Stimulated activated naive CD4-positive, alpha-beta T cell (primary cell): ENCODE results near the gene TSPAN14.

Experiments used
- DNase-seq, 6 experiments: peaks; one replicate each; lab custom pipeline; 2025; lab: John Stamatoyannopoulos, UW

The TSPAN14 gene

DNA sequence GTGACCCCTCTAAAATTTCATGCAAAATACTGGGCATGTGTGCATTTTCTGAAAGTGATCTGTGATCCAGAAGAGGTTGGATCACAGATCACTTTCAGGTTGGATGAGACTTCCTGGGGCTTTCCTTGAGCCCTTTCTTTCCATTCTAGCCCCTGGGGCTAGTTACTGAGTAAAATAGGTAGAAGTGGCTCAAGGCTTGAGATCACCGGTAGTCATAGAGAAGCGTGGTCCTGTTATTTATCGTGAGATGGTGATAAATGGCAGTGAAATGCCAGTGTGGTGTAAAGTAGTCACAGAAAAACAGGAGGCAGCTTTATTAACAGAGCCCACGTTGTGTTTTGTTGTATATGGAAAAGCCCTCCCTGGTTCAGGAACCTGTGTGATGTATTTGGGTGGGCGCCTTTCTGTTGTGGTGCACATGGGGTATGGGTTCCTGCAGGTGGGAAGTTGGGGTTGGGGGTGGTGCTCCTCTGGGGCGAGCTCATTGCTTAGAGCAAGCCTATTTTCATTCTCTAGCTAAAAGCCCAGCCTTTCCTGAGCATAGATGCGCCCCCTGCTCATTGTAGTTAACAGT is 49.6 kb downstream of the TSPAN14 start:
- DNase-seq = no peak

GRCh38 chr10:80504158-80504811 is 50.2 kb downstream of the TSPAN14 start:
- no peak for DNase-seq

- no peak for DNase-seq
Observed at GRCh38 chr10:80504897-80505465, 50.9 kb downstream of the TSPAN14 start.

DNA sequence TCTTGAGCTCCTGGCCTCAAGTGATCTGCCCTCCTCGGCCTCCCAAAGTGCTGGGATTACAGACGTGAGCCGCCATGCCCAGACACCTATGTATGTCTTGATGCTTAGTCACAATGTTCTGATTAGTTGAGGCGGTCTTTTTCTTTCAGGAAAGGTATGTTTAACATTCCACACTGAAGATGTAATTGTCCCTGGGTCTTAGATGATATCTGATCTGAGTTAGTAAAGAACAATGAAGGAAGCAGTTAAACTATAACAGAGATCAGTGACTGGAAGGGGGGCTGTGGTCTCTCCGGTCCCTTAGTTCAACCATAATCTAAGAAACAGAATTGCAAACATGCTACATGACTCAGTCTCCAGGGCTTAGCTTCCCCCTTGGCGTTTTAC is 52.1 kb downstream of the TSPAN14 start:
- no peak for DNase-seq

DNA sequence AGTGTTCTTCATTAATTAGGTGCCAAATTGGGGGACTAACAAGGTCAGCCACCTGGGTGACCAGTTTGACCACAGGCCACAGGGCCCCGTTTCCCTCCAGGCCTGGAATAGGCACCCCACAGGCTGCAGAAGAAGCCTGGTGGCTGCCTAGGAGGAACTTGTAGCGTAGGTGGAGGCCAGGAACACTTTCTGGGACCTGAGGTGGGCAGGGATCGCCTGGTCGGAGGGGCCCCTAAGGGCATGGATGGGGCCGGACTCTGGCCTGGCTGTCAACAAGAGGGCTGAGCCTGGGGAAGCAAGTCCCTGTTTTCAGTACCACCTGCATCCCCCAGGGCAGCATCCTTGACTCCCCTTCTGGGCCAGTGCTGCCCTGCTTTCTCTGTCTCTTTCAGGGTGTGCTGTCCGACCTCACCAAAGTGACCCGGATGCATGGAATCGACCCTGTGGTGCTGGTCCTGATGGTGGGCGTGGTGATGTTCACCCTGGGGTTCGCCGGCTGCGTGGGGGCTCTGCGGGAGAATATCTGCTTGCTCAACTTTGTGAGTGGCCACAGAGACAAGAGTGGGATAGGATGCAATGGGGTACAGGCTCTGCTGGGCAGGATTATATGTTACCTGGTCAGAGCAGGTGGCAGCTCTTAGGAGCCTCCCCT is 52.9 kb downstream of the TSPAN14 start:
- no peak for DNase-seq

GRCh38 chr10:80509108-80509402 is 54.9 kb downstream of the TSPAN14 start:
- no peak for DNase-seq

DNA sequence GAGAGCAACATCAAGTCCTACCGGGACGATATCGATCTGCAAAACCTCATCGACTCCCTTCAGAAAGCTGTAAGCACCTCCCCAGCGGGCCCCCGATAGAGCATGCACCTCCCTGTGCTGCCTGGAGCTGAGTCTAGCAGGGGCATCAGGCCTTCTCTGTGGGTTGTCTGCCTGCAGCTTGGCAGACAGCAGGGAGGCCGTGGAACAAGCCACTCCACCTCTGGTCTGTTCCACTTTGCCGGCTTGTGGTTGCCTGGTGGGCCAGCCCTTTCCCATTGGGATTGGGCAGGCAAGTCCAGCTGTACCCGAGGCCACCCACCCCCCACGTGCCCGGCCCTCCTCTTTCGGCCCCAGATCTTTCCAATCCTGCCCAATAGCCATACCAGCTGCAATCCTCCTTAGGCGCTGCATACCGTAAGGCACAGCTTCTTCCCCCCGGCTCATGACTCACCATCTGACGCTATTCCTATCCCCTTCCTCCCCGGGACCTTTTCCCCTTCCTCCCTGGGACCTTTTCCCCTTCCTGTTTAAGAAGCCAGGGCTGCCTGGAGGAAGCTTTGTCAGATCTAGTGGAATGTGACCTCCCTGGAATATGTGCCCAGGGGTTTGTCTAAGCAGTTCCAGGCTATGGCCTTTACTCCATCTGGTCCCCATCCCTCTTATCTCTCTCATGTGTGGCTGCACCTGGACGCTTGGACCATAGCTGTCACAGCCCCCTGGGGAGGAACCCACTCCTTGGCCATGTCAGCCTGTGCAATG is 55.5 kb downstream of the TSPAN14 start:
- DNase-seq = no peak

- DNase-seq = no peak
Observed at GRCh38 chr10:80512031-80512526, 58.0 kb downstream of the TSPAN14 start.

GRCh38 chr10:80513106-80513505 is 59.0 kb downstream of the TSPAN14 start:
- DNase-seq = no peak

DNA sequence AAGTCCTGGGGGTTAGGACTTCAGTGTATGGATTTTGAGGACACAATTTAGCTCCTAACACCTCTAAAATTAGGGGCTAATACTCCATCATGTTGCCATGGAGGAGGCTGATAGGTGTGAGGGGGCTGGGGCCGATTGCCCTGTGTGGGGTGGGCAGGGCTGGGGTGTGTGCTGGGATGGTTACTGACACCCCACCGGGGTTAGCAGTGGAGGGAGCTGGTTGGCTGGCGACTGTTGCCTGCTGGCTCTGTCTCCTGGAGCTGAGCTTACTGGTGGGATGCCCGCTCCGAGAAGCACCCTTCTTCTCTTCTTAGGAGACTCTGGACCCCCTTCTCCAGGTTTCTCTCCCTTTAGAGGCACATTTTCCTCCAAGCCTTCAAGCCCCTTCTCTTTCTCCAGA is 61.4 kb downstream of the TSPAN14 start:
- no peak for DNase-seq

- no peak for DNase-seq
Observed at GRCh38 chr10:80515941-80516340, 61.8 kb downstream of the TSPAN14 start.

DNA sequence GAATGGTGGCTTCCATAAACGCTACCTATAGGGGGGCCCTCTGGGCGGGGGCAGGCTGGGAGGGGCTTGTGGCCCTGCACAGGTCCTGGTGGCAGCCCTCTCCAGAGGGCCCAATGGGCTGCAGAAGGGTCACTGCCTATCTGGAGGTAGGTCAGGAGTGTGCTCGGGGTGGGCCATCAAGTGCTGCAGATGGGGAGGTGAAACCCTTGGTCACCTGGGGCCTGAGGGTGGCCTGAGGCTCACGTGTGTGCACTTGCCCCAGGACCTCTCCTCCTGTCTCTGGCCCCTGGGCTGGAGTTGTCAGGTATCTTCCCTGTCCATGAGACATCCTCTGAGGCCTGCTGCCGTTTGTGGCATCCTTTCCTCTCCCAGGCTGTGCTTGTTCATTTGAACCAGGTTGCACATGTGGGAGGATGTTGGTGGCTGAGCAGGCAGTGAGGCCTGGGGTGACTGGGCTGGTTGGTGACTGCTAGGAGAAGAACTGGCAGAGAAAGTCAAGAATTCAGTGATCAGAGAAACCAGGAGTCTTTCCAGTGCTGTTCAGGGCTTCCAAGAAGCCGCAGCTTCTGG is 62.5 kb downstream of the TSPAN14 start:
- no peak for DNase-seq

DNA sequence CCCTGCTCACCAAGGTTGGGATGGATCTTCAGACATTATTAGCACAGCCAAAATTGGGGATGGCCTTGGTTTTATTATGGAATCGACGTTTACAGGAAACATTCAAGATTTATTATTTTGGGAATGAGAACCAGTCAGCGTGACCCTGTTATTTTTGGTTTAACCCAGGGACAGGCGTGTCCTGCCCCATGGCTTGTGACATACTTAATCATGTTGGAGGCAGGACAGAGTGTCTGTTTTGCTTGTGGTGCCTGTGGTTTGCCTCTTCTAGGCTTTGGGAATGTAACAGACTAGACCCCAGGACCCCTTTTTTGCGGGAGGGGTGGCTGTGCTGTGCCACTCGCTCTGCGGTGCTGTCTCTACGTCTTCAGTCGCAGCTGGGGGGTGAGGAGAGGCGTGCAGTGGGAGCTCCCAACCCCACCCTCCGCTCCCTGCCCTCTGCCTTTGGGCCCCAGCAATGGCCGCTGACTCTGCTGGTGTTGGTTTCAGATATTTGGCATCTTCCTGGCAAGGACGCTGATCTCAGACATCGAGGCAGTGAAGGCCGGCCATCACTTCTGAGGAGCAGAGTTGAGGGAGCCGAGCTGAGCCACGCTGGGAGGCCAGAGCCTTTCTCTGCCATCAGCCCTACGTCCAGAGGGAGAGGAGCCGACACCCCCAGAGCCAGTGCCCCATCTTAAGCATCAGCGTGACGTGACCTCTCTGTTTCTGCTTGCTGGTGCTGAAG is 63.5 kb downstream of the TSPAN14 start:
- no peak for DNase-seq

GRCh38 chr10:80518143-80518806 is 64.2 kb downstream of the TSPAN14 start:
- no peak for DNase-seq

GRCh38 chr10:80518807-80519360 is 64.8 kb downstream of the TSPAN14 start:
- DNase-seq = no peak

- DNase-seq = no peak
Observed at GRCh38 chr10:80519936-80520650, 66.0 kb downstream of the TSPAN14 start.

DNA sequence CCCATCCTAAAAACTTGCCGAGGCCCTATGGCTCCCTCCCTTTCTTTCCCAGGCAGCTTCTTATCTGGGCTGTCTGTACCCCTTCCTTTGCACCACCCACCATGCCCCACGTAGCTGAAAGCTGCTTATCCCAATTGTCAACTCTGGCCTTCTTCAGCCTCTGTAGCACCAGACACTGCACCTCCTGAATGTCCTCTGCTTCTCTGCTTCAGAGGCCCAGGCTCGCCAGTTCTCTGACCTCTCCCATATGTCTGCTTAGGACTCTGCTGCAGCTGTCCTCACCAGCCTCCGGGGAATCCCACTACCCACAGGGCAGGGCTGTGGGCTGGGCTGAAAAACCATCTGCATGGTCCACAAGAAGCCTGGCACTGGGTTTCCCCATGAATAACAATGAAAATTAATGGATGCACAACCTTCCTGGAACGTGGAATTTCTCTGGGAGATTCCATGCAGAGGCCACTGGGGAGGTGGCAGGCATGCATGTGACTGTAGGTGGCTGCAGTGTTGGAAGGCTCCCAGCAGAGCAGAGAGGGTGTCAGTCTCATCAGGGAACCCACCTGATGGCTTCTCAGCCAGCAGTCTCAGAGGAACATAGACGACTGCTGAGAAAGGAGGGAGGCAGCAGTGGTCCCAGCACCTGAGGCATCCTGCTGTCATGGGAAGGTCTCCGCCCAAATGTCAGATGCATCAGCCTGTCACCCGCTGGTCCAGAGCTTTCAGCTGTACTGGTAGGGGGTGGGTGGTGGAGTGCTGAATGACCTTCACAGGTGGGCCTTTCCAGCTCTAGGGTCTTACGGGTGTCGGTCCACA is 66.8 kb downstream of the TSPAN14 start:
- no peak for DNase-seq

DNA sequence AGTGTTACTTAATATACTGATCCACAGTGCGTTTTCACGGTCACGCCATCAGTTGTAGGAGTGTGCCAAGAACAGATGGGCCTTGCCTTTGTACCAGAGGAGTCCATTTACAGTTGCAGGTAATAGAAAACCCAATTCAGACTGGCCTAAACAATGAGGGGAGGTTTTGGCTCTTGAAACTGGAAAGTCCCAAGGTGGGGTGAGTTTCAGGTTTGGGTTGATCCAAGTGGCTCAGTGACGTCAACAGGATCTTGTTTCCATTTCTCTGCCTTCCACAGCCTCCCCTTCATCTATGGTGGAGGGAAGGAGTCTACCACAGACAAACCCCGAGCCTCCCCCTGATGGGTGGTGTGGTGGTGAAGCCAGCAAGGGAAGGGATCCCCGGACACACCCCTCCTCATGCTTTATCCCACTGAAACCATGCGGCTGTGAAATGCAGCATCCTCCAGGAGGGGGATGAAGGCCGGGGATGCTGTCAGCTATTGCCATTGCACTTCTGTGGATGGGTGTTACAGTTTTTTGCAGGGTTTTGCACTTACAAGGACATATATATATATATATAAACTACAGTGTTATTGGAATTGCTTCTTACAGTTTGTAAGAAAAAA is 68.8 kb downstream of the TSPAN14 start:
- DNase-seq = no peak

GRCh38 chr10:80523773-80524172 is 69.7 kb downstream of the TSPAN14 start:
- no peak for DNase-seq
